Endothelial cell of umbilical vein (primary cell): Measurements from ENCODE around the gene SFT2D3. TPM values are rescaled to one million over a fixed set of nuclear protein-coding genes. Genes with fewer than 3 reads are reported as not detected.

Experiments used
- BruUV-seq: library from RNA; stranded (reverse); fragments of 400-500 nt; replicated peaks from 2 replicates; lab custom pipeline; 2021; lab: Mats Ljungman, UMichigan
- CTCF ChIA-PET: fragments of 300-600, 350-600 bp; sonication (Branson Sonifier 250); formaldehyde crosslinking; loops from one replicate; lab custom pipeline; 2021; ENCODE audit warnings: antibody characterized with exemption, inconsistent platforms; lab: Charles Lee
- POLR2A ChIA-PET: fragments of 300-600, 350-600 bp; sonication (Branson Sonifier 250); formaldehyde crosslinking; loops from one replicate; lab custom pipeline; 2021; ENCODE audit warnings: antibody characterized with exemption, inconsistent platforms; lab: Charles Lee
- DNase-seq: peaks from one replicate; pipeline ENCODE4 v3.0.0-alpha.2; 2011; ENCODE audit warnings: low read depth, low spot score
- FAIRE-seq: peaks from 2 replicates; lab custom pipeline; 2011; peaks lifted over from hg19 to GRCh38; lab: Jason Lieb, UNC
- H2AFZ ChIP-seq: 2 replicates; pipeline ENCODE4 v1.6.0; 2012; ENCODE audit warnings: low read depth, low read length, control low read depth, inconsistent platforms
- H3K27ac ChIP-seq: 2 replicates; pipeline ENCODE4 v1.5.1; 2011; ENCODE audit warnings: low read depth, mild to moderate bottlenecking, control low read depth, low read length, moderate library complexity; ENCODE audit not compliant: insufficient read depth
- H3K27me3 ChIP-seq, 2 experiments: 2 replicates each; pipeline versions ENCODE4 v1.6.0 to v1.6.1; 2011; ENCODE audit warnings: low read length in 2 of 2, mixed read lengths in 1 of 2; ENCODE audit not compliant: control insufficient read depth in 2 of 2, insufficient read depth in 2 of 2
- H3K36me3 ChIP-seq, 2 experiments: 2 replicates in 1 of 2; 3 replicates in 1 of 2; pipeline ENCODE4 v1.5.1; 2011; ENCODE audit warnings: low read length in 2 of 2, mild to moderate bottlenecking in 1 of 2, moderate library complexity in 1 of 2; ENCODE audit not compliant: control insufficient read depth in 2 of 2, insufficient read depth in 2 of 2; ENCODE audit errors: extremely low read depth in 1 of 2
- H3K4me1 ChIP-seq: 3 replicates; pipeline ENCODE4 v1.5.1; 2011; ENCODE audit warnings: mild to moderate bottlenecking, low read length; ENCODE audit not compliant: control insufficient read depth, insufficient read depth; ENCODE audit errors: extremely low read depth
- H3K4me2 ChIP-seq: 2 replicates; pipeline ENCODE4 v1.6.1; 2011; ENCODE audit warnings: low read length, control low read depth, mixed read lengths; ENCODE audit not compliant: insufficient read depth
- H3K4me3 ChIP-seq, 3 experiments: fragments of 200-600 bp in 1 of 3; sonication (generic), shearing (Covaris generic) in 1 of 3; replicated peaks in 1 of 3; 2 replicates each; pipeline ENCODE4 v1.5.1; 2011 to 2016; ENCODE audit warnings: control low read depth in 3 of 3, low read length in 3 of 3, mild to moderate bottlenecking in 2 of 3, inconsistent platforms in 1 of 3, low read depth in 1 of 3, moderate library complexity in 1 of 3; ENCODE audit not compliant: insufficient read depth in 1 of 3
- H3K79me2 ChIP-seq: 2 replicates; pipeline ENCODE4 v1.6.0; 2012; ENCODE audit warnings: low read length, inconsistent platforms; ENCODE audit not compliant: control insufficient read depth, insufficient read depth
- H3K9ac ChIP-seq: replicated peaks from 2 replicates; pipeline ENCODE3; 2011; ENCODE audit warnings: low read length, control low read depth; ENCODE audit not compliant: insufficient read depth; ENCODE audit errors: extremely low read depth
- H3K9me1 ChIP-seq: replicated peaks from 3 replicates; pipeline ENCODE4 v1.6.0; 2011; ENCODE audit warnings: mild to moderate bottlenecking, low read length; ENCODE audit not compliant: control insufficient read depth, insufficient read depth; ENCODE audit errors: extremely low read depth
- H3K9me3 ChIP-seq: replicated peaks from 2 replicates; pipeline ENCODE4 v1.5.1; 2012; ENCODE audit warnings: low read length, inconsistent platforms; ENCODE audit not compliant: control insufficient read depth, insufficient read depth
- H4K20me1 ChIP-seq: replicated peaks from 2 replicates; pipeline ENCODE3; 2011; ENCODE audit warnings: mild to moderate bottlenecking, low read length; ENCODE audit not compliant: control insufficient read depth, insufficient read depth; ENCODE audit errors: extremely low read depth
- CTCF ChIP-seq, 2 donors: IDR thresholded peaks; 1 replicate in 1 of 2; 2 replicates in 1 of 2; pipeline ENCODE4 v1.5.1; 2011; ENCODE audit warnings: low read length in 2 of 2, mild to moderate bottlenecking in 2 of 2, moderate library complexity in 2 of 2, control low read depth in 1 of 2, inconsistent platforms in 1 of 2, low read depth in 1 of 2; ENCODE audit not compliant: insufficient read depth in 1 of 2; ENCODE audit errors: extremely low read depth in 1 of 2
- EZH2 ChIP-seq: IDR thresholded peaks from 2 replicates; pipeline ENCODE4 v1.6.1; 2012; ENCODE audit warnings: borderline replicate concordance, low read depth, mild to moderate bottlenecking, moderate library complexity, low read length, inconsistent platforms; ENCODE audit not compliant: severe bottlenecking
- FOS ChIP-seq: IDR thresholded peaks from 2 replicates; pipeline ENCODE4 v1.6.1; 2011; ENCODE audit warnings: mild to moderate bottlenecking, low read length, moderate library complexity, borderline replicate concordance; ENCODE audit not compliant: insufficient read depth
- GATA2 ChIP-seq: IDR thresholded peaks from 2 replicates; pipeline ENCODE4 v1.7.0; 2011; ENCODE audit warnings: low read depth, mild to moderate bottlenecking, moderate library complexity, mixed read lengths, low read length; ENCODE audit not compliant: insufficient read length, insufficient read depth
- JUN ChIP-seq: IDR thresholded peaks from 2 replicates; pipeline ENCODE4 v1.6.1; 2011; ENCODE audit warnings: borderline replicate concordance, low read depth; ENCODE audit not compliant: insufficient read length, insufficient read depth
- MYC ChIP-seq: IDR thresholded peaks from one replicate; pipeline ENCODE4 v1.6.1; 2011; ENCODE audit warnings: mild to moderate bottlenecking, low read depth, low read length
- POLR2A ChIP-seq: IDR thresholded peaks from 2 replicates; pipeline ENCODE4 v1.6.1; 2012; ENCODE audit warnings: low read depth, mild to moderate bottlenecking, control low read depth, low read length
- POLR2AphosphoS5 ChIP-seq: IDR thresholded peaks from 2 replicates; pipeline ENCODE4 v1.6.1; 2012; ENCODE audit warnings: low read depth, mild to moderate bottlenecking, control low read depth, low read length, moderate library complexity; ENCODE audit not compliant: insufficient read depth
- dilution Hi-C: fragments of 300-500 bp; cut with MboI; formaldehyde crosslinking; loops from one replicate; pipeline ENCODE4 v1.15.0; 2019; ENCODE audit warnings: low sequenced_read_pairs; ENCODE audit not compliant: extremely low pct_ligation_motif_present
- intact Hi-C: fragments of 100-400 bp; cut with micrococcal nuclease; formaldehyde crosslinking; loops from one replicate; pipeline ENCODE4 v1.10.0; 2022
- polyA plus RNA-seq, 4 experiments: library from polyadenylated mRNA; depleted of rRNA in 3 of 4; stranded (reverse) in 3 of 4; unstranded in 1 of 4; fragments of >200 nt; gene quantifications; 2 replicates each; pipeline versions ENCODE4 v1.2.1 to v1.2.3, GENCODE V29; 2011 to 2012; ENCODE audit warnings: missing spikeins in 1 of 4
- total RNA-seq: library from RNA; stranded (reverse); gene quantifications from 2 replicates; pipeline ENCODE4 v1.2.3, GENCODE V29; 2021
- TF ChIP-seq, protein P1 (sequence below): IDR thresholded peaks from 2 replicates; pipeline ENCODE4 v1.6.1; 2011; ENCODE audit not compliant: insufficient read depth, insufficient read length

Gene SFT2D3
- total and polyA plus RNA-seq, 2 donors (not counting 3 experiments of a cell fraction or from before 2014, with no cell fraction given): 4.5 to 4.7 TPM

DNA sequence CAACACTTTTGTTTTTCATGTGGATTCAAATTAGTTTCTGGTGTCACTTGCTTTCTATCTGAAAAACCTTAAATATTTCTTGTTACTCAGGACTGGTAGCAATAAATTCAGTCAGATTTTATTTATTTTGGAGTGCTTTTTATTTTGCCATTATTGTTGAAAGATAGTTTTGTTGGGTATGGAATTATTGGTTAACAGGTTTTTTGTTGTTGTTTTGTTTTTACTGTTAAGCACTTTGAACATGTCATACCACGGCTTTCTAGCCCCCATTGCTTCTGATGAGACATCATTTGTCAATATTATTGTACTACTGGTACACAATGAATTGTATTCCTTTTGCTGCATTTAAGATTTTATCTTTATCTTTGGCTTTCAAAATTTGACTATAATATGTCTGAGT, 12.9 kb upstream of the SFT2D3 start:
- no peaks in the 10 kb centered on the region for H3K4me1 ChIP-seq
- no peaks in the 10 kb centered on the region for H3K79me2 ChIP-seq
- intact Hi-C loops: no loop called here
- H4K20me1 ChIP-seq: no peaks in the 10 kb centered on the region
- BruUV-seq: no TSS peak
- no peaks in the 10 kb centered on the region for H3K36me3 ChIP-seq
- dilution Hi-C loops: no loop called here
- H3K27ac ChIP-seq: no peak overlapping the region
- H2AFZ ChIP-seq: no peak overlapping the region
- no peaks in the 10 kb centered on the region for H3K9me1 ChIP-seq
- no peaks in the 10 kb centered on the region for H3K27me3 ChIP-seq
- no peak overlapping the region for H3K9ac ChIP-seq
- no peak for FAIRE-seq
- no peaks in the 10 kb centered on the region for H3K9me3 ChIP-seq
- ChIA-PET POLR2A (no interaction called here), CTCF (no interaction called here)
- no peak for DNase-seq
- H3K4me3 ChIP-seq: no peak overlapping the region
- TF ChIP-seq GATA2 (no peak), POLR2A (no peak), FOS (no peak), CTCF (IDR thresholded peaks at IDR 0.05; ENCODE audit: extremely low read depth in 1 of 2, insufficient read depth in 1 of 2, low read depth in 1 of 2, low read length in 2 of 2) (no peak), JUN (no peak), EZH2 (no peak), POLR2AphosphoS5 (no peak), MYC (no peak)
- TF ChIP-seq, protein P1, sequence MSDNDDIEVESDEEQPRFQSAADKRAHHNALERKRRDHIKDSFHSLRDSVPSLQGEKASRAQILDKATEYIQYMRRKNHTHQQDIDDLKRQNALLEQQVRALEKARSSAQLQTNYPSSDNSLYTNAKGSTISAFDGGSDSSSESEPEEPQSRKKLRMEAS: no peak
- H3K4me2 ChIP-seq: no peak overlapping the region
